Measurements from ENCODE around the gene ZDHHC20.

DNA sequence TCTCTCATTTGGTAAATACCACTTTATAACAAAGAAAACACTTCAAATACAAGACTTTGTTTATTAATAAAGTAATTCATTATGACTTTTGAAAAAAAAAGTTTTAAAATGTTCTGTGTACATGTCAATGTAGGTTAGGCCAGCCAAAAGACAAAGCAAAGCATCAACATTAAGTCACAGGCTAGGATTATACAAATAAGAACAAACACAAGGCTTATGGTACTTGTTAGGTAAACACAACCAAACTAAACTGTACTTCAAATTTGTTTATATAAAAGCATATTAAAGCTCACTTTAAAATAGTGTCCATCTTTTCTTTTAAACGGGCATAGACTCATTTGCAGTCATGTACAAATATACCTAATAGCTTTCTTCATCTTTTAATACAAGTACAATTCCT is 86.6 kb downstream of the ZDHHC20 start:
- TF ChIP-seq, protein P1, sequence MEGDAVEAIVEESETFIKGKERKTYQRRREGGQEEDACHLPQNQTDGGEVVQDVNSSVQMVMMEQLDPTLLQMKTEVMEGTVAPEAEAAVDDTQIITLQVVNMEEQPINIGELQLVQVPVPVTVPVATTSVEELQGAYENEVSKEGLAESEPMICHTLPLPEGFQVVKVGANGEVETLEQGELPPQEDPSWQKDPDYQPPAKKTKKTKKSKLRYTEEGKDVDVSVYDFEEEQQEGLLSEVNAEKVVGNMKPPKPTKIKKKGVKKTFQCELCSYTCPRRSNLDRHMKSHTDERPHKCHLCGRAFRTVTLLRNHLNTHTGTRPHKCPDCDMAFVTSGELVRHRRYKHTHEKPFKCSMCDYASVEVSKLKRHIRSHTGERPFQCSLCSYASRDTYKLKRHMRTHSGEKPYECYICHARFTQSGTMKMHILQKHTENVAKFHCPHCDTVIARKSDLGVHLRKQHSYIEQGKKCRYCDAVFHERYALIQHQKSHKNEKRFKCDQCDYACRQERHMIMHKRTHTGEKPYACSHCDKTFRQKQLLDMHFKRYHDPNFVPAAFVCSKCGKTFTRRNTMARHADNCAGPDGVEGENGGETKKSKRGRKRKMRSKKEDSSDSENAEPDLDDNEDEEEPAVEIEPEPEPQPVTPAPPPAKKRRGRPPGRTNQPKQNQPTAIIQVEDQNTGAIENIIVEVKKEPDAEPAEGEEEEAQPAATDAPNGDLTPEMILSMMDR (IDR thresholded peaks at IDR 0.05; ENCODE audit: poor library complexity) = no peak
- TF ChIP-seq EZH2 (IDR thresholded peaks at IDR 0.05; ENCODE audit: borderline replicate concordance) = no peak
- no peak for TF ChIP-seq EZH2phosphoT487 (IDR thresholded peaks at IDR 0.05; ENCODE audit: low read depth, severe bottlenecking, unreplicated experiment)
